Endometrial microvascular endothelial cells (primary cell): ENCODE results near the gene CNNM4. TPM values are rescaled to one million over a fixed set of nuclear protein-coding genes. Genes with fewer than 3 reads are reported as not detected.

Source experiments
- in situ Hi-C: cut with HindIII; loops from 2 replicates; pipeline ENCODE4 v1.10.0; 2017; ENCODE audit warnings: low sequenced_read_pairs, low pct_unique_long_range_greater_than_20kb; ENCODE audit errors: inconsistent ontology term
- total RNA-seq: library from RNA; depleted of rRNA; stranded (reverse); fragments of >200 nt; gene quantifications from one replicate; pipeline ENCODE4 v1.2.3, GENCODE V29; 2015; ENCODE audit errors: inconsistent ontology term

Gene CNNM4
- total RNA-seq: 5.8 TPM

GRCh38 chr2:96760036-96760985, at the start of gene CNNM4:
CNNM4 (plus strand) TSS chr2:96760902; CDS start chr2:96761000, 98 bp downstream.
- in situ Hi-C loops: no loop called here

DNA sequence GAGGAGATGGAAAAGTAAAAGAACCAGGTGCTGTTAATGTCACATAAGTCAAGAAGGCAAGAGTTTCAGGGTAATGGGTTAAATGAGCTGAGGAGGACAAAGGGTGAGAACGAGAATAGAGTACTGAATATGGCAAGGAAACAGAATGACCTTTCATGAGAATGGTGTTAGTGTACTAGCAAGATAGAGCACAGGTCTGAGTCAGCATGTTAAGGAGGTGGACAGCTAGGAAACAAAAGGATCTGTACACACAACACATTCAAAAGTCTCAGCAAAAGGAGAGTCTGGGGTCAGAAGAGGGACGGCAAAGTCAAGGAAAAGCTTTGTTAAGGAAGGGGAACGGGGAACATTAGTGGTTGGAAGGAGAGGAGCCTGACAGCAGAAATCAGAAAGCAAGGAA, 49.7 kb upstream of the CNNM4 start:
- in situ Hi-C loops: no loop called here

DNA sequence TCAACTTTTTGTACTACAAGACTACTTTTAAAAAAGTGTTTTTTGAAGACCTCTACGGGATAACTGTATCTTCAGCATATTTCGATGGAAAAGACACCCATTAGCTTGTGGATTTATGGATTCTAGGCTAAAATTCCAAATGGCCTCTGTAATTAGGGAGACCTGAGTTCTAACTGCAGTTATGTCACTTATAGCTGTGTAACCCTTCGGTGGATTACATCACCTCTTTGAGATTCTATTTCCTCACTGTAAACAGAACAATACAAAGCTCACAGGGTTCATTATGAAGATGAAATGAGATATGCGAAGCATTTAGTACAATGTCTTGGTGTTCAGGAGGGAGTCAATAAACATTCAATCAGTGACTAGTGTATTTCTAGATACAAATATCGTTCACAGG, 45.0 kb upstream of the CNNM4 start:
- in situ Hi-C loops: no loop called here

GRCh38 chr2:96716388-96716787, 44.3 kb upstream of the CNNM4 start:
- in situ Hi-C loops: no loop called here

DNA sequence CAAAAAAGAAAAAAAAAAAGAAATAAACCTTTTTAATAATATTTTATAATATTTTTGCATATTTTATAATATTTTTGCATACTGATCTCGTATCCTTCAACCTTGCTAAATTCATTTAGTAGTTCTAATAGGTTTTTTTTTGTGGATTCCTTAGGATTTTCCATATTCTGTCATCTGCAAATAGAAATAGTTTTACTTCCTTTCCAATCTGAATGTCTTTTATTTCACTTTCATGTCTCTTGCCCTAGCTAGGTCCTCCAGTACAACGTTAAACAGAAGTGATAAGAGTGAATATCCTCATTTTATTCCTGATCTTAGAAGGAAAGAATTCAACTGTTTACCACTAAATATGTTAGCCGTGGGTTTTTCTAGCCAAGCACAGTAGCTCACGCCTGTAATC, 34.6 kb upstream of the CNNM4 start:
- in situ Hi-C loops: no loop called here

DNA sequence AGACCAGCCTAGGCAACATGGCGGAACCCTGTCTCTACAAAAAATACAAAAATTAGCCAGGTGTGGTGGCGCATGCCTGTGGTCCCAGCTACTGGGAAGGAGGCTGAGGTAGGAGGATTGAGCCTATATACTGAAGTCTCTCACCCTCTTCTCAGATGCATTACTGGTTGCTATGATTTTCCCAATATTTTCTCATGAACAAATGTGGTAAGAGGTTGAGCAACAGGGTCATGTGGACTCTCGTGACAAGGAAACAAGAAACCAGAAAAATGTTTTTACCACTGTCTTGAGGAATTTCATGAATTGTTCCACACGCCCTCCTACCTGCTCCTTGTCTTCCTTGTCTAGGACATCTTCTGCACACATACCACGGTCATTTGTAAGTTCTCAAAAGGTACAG, 33.3 kb upstream of the CNNM4 start:
- in situ Hi-C loops: no loop called here

DNA sequence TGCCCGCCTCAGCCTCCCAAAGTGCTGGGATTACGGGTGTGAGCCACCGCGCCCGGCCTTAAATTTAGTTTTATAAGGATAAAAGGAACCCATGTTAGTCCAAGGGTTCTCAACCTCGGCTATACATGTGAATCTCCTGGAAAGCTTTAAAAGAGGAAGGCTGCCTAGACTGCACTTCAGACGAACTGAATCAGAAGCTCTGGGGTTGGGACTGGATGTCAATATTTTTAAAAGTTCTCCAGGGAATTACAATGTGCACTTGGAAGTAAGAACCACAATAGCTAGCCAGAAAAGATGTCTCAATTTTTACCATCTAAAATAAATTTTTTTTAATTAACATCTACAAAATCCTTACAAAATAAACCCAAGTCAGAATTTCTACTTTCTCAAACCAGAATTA, 31.0 kb upstream of the CNNM4 start:
- in situ Hi-C loops: no loop called here

GRCh38 chr2:96730212-96730611, 30.5 kb upstream of the CNNM4 start:
- in situ Hi-C loops: no loop called here

GRCh38 chr2:96733931-96734330, 26.8 kb upstream of the CNNM4 start:
- in situ Hi-C loops: no loop called here

- in situ Hi-C loops: no loop called here
Observed at GRCh38 chr2:96734880-96735583, 25.7 kb upstream of the CNNM4 start.

DNA sequence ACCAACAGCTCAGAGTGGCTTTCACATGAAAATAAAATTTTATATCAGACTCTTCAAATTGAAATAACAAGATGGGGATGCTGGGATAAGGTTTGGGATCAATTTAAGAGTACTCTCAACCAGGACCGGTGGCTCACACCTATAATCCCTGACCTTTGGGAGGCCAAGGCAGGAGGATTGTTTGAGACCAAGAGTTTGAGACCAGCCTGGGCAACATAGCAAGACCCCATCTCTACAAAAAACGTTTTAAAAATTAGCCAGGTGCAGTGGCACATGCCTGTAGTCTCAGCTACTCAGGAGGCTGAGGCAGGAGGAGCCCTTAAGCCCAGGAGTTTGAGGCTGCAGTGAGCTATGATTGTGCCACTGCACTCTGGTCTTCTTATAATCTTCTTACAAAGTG, 23.5 kb upstream of the CNNM4 start:
- in situ Hi-C loops: no loop called here

- in situ Hi-C loops: no loop called here
Observed at GRCh38 chr2:96737831-96738230, 22.9 kb upstream of the CNNM4 start.

DNA sequence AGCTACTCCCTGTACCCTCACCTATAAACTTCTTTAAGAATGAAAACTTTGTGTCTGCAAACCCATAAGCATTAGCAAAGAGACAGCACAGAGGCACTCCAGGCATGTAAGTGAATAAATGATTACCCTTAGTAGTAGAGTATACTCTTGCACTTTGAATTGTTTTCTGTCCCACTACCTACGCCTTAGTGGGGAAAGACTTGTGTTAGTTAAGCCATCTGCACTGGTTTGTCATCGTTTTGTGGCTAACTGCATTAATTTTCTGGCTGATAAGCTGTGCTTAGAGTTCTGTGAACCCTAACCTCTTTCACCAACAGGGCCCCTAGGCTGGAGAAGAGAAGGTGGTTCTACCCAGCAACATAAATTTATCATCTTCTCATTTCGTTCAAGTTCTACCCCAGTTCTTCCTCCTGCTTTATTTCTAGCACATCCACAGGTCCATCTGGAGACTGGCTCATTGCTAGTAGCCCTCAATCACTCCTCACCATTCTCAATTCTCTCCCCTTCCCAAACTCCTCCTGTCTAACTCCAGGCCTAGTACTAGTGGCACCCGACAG, 21.5 kb upstream of the CNNM4 start:
- in situ Hi-C loops: no loop called here

DNA sequence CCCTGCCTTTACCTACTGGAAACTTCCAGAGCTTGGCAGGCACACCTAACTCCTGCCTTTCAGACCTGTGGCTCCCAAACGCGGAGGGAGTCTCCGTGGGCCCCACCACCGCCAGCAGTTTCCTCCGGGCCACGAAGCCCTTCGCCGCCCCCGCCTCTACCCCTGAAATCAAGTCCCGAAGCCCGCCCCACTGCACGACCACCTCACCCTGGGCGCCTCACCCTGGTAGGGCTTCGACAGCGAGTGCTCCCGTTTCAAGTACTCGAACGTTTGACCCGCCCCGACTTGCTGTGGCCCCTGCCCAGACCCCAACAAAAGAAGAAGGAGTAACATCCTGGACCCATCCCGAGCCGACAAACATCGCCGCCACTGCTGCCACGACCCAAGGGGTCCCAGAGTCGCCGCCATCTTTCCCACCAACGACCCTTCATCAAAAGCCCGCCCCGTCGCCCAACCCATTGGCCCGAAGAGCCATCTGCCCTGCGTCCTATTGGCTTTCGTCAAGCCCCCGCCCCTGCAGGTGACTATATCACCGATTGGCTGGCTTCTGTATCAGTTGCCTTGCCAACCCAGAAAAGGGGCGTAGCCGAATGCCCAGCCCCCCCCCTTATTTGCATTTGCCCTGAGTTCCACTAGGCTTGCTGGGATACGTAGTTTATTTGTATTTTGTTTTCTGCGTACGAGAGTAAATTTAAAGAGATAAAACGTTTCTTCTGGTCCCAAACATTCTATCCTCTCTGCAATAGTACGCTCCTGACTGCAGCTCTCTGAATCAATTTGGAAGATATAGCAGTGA, 20.9 kb upstream of the CNNM4 start, which contains the start of gene LMAN2L:
Gene LMAN2L, minus strand, starts transcription at position 432 of the 796 bp plus-strand sequence. Its CDS starts 24 bp downstream, at position 408.
- in situ Hi-C loops: no loop called here

GRCh38 chr2:96747061-96747617, 13.6 kb upstream of the CNNM4 start:
- in situ Hi-C loops: no loop called here

- in situ Hi-C loops: no loop called here
Observed at GRCh38 chr2:96751800-96752199, 8.9 kb upstream of the CNNM4 start.

- in situ Hi-C loops: no loop called here
Observed at GRCh38 chr2:96753661-96754282, 6.9 kb upstream of the CNNM4 start.

- in situ Hi-C loops: no loop called here
Observed at GRCh38 chr2:96754317-96754716, 6.4 kb upstream of the CNNM4 start.
